Umbilical cord (tissue), 2 donors: Measurements from ENCODE around the gene AFMID. TPM values are rescaled to one million over a fixed set of nuclear protein-coding genes. Genes with fewer than 3 reads are reported as not detected.

ENCODE experiments used
- DNase-seq: peaks from one replicate; pipeline ENCODE4 v3.0.0-alpha.2; 2015; ENCODE audit warnings: low spot score
- total RNA-seq: library from RNA; depleted of rRNA; stranded (reverse); fragments of >200 nt; gene quantifications from one replicate; pipeline ENCODE4 v1.2.3, GENCODE V29; 2014; ENCODE audit warnings: low replicate concordance; ENCODE audit not compliant: insufficient read depth

AFMID gene
- total RNA-seq, 1 donor from 2014 or later = 5.3 TPM

GRCh38 chr17:78179372-78179771 lies 7.8 kb upstream of the AFMID start:
- DNase-seq = no peak

DNA sequence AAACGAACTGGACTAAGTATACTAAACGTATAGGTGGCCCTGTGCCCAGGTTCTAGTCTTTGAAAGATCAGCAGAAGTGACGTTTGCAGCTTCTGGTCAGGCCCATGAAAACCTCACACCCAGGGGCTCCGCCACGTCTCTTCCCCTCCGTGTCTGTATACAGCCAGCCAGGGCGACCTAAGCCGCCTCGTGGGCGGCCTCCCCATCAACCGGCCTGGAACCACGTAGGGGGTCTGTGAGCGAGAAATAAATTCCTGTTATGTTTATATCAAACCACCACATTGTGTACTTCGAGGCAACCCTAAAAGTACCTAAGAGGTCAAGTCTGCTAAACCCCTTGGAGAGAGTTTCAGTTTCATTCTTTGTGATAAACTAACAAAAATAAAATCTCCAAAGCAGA lies 7.1 kb upstream of the AFMID start:
- DNase-seq = no peak

- no peak for DNase-seq
Observed at GRCh38 chr17:78180508-78180907, 6.7 kb upstream of the AFMID start.

GRCh38 chr17:78182504-78182903 lies 4.7 kb upstream of the AFMID start:
- no peak for DNase-seq

DNA sequence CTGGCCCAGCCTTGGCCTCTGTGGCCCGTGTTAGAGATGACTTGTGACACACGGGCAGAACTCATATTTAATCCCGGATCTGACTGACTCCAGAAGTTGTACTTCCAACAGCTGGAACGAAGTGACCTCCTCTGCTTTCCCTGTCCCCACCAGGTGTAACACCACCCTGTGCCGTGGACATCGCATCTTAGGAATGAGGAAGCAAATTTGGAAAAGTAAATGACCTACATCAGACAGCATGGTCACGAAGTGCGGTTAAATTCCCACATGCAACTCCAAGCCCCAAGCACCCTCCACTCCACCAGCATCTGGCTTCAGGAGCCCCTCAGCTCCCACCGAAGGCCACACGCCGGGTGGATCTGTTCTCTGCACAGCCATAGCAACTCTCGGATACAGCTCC lies 3.2 kb upstream of the AFMID start:
- DNase-seq = no peak

DNA sequence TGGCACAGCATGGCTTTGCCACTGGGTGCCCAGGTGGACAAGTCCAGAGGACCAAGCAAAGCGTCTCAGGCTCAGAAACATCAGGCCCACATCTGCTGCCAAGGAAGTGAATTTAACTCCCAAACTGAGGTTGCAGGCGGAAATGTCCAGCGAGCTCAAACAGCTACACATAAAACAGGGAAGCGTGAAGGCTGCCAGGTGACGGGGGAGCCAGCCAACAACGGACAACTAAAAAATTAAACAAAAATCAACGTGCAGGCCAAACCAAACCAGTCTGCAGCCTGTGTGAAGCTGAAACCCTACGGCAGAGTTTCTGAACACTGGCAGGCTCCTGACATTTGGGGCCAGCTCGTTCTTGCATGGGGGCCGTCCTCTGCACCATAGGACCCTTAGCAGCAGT lies 2.8 kb upstream of the AFMID start:
- DNase-seq = no peak

DNA sequence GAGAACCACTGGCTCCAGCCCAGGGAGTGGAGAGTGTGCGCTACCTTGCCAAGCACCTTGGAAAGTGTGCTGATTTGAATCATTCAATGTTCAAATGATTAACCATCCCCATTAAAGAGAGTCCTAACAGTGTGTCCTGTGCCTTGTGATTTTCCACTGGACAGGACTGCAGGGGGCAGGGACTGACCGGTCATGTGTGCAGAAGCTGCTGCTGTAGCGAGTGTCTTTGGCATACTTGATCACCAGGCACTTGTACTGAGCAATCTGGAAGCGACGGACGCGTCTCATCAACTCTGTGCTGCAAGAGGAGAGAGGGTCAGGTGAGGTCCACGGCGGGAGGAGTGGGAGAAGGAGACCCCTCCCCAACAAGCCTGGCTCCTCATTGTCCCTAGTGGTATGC lies 2.3 kb upstream of the AFMID start:
- DNase-seq = no peak

DNA sequence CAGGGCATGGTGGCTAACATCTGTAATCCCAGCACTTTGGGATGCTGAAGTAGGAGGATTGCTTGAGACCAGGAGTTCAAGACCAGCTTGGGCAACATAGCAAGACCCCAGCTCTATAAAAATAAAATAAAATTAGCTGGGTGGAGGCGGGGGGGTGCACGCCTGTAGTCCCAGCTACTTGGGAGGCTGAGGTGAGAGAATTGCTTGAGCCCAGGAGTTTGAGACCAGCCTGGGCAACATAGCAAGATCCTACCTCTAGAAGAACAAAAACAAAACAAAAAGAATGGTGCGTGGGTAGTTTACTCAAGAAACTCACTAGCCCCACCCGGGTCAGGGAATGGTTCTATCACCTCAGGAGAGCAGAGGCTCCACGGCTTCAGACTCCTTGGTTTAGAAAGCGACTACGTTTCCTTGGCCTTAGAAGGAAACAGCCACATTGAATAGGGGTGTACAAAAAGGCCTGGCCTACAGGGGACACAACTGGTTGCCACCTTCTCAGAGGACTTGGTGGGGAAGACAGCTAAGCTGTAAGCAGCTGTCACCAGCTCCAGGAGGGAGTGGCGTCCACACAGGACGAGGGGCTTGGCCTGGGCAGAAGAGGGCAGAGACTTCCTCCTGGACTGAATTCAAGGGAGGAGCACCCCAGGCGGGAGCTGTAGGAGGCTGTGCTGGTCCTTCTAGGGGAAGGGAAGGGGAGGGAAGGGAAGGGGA lies 1.0 kb upstream of the AFMID start:
- peak; percentile 60 for DNase-seq

DNA sequence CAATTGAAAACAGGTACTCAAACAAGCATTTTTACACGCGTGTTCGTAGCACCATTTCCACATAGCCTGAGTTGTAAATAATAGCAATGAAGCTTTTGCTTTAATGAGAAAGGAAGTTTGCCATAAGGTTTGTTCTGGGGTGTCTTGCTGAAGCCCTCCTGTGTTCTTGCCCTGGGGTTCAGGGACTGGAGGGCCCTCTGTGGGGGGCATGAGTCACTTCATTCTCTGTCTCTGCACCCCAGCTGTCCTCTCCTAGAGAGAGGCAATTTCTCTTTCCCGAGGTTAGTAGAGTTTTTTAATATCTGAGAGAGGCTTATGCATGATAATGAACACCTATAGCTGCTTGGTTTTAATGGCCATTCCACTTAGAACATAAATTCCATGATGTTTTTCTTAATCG lies 9.6 kb downstream of the AFMID start:
- DNase-seq = no peak

DNA sequence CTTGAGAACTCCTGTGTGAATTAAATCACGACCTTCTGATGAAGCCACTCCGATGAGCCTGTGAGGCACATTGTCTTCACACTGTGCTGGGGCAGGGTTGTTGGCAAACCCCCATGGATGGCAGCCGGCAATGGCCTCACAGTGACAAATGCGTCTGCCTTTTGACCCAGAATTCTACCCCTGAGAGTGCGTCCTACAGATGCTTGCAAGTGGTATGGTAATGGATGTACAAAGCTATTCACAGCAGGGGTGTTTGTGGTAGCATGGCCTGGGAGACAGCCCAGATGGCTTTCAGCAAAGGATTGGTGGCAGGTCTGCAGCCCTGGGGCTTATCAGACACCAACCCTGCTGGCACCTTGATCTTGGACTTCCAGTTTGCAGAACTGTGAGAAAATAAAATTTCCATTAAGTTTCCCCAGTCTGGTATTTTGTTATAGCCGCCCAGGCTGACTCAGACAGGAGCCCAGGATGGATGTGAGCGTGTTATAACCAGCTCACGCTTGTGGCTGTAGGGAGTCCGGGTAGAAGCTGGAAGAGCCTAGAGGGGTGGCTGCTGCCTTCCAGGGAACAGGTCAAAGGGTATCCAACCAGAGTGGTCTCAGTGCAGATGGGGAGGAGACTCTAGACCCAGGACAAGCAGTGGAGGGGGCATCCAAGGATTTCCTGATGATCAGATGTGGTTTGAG lies 10.1 kb downstream of the AFMID start:
- no peak for DNase-seq

GRCh38 chr17:78200451-78200850 lies 13.3 kb downstream of the AFMID start:
- DNase-seq = no peak

DNA sequence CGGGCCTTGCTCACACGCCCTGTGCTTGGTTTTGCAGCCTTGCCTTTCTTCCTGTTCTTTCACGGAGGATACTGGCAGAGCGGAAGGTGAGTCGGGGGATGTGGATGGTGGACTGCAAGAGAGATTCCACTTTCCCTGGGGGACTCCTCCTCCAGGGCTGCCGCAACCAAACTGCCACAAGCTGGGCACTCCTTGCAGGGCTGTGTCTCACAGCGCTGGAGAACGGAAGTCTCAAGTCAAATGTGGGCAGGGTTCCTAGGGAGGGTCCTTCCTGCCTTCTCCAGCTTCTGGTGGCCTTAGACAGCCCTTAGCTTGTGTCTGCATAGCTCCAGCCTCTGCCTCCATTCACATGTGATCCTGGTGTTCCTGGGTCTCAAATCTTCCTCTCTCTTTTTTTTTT lies 15.5 kb downstream of the AFMID start:
- no peak for DNase-seq

GRCh38 chr17:78204387-78205123 lies 17.4 kb downstream of the AFMID start:
- no peak for DNase-seq

DNA sequence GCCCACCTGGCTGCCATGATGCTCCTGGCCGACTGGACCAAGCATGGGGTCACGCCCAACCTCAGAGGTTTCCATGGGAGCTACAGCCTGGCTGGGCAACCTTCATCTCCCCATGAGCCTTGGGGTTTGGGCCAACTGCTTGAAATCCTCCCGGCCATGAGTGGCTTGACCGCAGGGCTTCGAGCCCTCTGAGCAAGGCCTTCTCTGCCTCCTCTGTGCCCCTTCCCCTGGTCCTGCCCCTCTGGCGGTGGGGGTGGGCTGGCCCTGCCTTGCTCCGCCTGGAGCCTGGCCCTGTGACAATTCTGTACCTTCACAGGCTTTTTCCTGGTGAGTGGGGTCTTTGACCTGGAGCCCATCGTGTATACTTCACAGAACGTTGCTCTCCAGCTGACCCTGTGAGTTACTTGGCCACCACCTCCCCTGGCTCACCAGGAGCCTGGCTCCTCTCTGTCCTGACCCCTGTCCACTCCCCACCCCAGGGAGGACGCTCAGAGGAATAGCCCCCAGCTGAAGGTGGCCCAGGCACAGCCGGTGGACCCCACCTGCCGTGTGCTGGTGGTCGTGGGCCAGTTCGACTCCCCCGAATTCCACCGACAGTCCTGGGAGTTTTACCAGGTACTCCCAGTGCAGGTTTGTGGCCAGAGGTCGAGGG lies 18.1 kb downstream of the AFMID start:
- no peak for DNase-seq

DNA sequence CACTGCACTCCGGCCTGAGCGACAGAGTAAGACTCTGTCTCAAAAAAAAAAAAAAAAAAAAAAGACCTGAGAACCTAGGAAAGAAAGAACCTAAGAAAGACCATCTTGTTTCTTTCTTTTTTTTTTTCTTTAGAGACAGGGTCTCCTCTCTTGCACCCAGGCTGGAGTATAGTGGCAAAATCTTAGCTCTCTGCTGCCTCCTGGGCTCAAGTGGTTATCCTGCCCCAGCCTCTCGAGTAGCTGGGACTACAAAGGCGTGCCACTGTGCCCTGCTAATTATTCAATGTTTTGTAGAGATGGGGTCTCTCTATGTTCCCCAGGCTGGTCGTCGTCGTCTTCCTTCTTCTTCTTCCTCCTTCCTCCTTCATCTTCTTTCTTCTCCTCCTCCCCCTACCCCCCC lies 19.1 kb downstream of the AFMID start:
- no peak for DNase-seq

- DNase-seq = no peak
Observed at GRCh38 chr17:78208486-78208885, 21.3 kb downstream of the AFMID start.

DNA sequence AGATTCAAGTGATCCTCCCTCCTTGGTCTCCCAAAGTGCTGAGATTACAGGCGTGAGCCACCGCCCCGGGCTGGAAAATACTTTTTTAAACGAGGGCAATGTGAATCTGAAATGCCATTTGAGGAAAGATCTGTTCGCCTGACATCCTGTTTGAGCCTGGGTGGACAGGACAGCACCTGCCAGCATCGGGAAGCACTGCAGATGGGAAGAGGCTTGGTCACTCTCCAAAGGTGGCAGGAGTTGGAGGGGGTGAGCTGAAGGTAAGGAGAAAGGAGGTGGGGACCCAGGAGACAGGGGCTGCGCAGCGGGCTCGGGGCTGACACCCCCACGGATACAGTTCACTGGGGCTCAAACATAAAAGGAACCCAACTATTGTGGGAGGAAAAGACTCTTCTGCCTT lies 22.9 kb downstream of the AFMID start:
- DNase-seq = no peak

- DNase-seq = no peak
Observed at GRCh38 chr17:78211032-78211431, 23.9 kb downstream of the AFMID start.

DNA sequence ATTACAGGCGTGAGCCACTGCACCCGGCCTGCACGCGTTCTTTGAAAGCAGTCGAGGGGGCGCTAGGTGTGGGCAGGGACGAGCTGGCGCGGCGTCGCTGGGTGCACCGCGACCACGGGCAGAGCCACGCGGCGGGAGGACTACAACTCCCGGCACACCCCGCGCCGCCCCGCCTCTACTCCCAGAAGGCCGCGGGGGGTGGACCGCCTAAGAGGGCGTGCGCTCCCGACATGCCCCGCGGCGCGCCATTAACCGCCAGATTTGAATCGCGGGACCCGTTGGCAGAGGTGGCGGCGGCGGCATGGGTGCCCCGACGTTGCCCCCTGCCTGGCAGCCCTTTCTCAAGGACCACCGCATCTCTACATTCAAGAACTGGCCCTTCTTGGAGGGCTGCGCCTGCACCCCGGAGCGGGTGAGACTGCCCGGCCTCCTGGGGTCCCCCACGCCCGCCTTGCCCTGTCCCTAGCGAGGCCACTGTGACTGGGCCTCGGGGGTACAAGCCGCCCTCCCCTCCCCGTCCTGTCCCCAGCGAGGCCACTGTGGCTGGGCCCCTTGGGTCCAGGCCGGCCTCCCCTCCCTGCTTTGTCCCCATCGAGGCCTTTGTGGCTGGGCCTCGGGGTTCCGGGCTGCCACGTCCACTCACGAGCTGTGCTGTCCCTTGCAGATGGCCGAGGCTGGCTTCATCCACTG lies 27.0 kb downstream of the AFMID start, which contains the start of gene BIRC5:
Gene BIRC5 (plus strand): TSS at position 238 of the 690 bp plus-strand sequence. CDS start 64 bp downstream, at position 302.
- DNase-seq = peak; percentile 88

DNA sequence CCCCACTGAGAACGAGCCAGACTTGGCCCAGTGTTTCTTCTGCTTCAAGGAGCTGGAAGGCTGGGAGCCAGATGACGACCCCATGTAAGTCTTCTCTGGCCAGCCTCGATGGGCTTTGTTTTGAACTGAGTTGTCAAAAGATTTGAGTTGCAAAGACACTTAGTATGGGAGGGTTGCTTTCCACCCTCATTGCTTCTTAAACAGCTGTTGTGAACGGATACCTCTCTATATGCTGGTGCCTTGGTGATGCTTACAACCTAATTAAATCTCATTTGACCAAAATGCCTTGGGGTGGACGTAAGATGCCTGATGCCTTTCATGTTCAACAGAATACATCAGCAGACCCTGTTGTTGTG lies 27.5 kb downstream of the AFMID start:
- no peak for DNase-seq

GRCh38 chr17:78219396-78220150 lies 32.4 kb downstream of the AFMID start:
- DNase-seq = no peak
